Tibial artery (tissue), 4 donors: ENCODE data around the gene SPIB.

Experiments used
- DNase-seq, 2 donors: peaks; one replicate each; pipeline ENCODE4 v3.0.0-alpha.2; 2019
- H3K27ac ChIP-seq, 2 donors: fragments of 200-600 bp; sonication (generic) in 1 of 2; 1 replicate in 1 of 2; 2 replicates in 1 of 2; pipeline ENCODE4 v1.5.1; 2018 to 2019; ENCODE audit warnings: mild to moderate bottlenecking in 1 of 2
- H3K27me3 ChIP-seq, 2 donors: fragments of 200-600 bp; sonication (generic) in 1 of 2; one replicate each; pipeline versions ENCODE4 v1.5.1 to v1.6.0; 2016 to 2019
- H3K36me3 ChIP-seq, 3 donors: fragments of 200-600 bp; sonication (generic) in 2 of 3; one replicate each; pipeline ENCODE4 v1.5.1; 2016 to 2019; ENCODE audit warnings: mild to moderate bottlenecking in 2 of 3
- H3K4me1 ChIP-seq, 4 donors: fragments of 200-600 bp; sonication (generic) in 2 of 4; 1 replicate in 3 of 4; 2 replicates in 1 of 4; pipeline ENCODE4 v1.5.1; 2016 to 2019
- H3K4me3 ChIP-seq, 2 donors: fragments of 200-600 bp; sonication (generic) in 1 of 2; 1 replicate in 1 of 2; 2 replicates in 1 of 2; pipeline ENCODE4 v1.5.1; 2018 to 2019; ENCODE audit warnings: mild to moderate bottlenecking in 2 of 2
- H3K9me3 ChIP-seq, 3 donors: fragments of 200-600 bp; sonication (generic) in 1 of 3; one replicate each; pipeline ENCODE4 v1.5.1; 2016 to 2019
- CTCF ChIP-seq, 2 experiments: fragments of 200-600 bp in 1 of 2; fragments of 450-650 bp in 1 of 2; IDR thresholded peaks; one replicate each; pipeline ENCODE4 v1.5.1; 2017 to 2019; ENCODE audit warnings: antibody characterized with exemption in 2 of 2, mild to moderate bottlenecking in 1 of 2, moderate library complexity in 1 of 2
- intact Hi-C: fragments of 100-400 bp; cut with DNase I; formaldehyde crosslinking; loops from one replicate; pipeline ENCODE4 v1.15.0; 2023; ENCODE audit warnings: low total_unique reads

SPIB gene

DNA sequence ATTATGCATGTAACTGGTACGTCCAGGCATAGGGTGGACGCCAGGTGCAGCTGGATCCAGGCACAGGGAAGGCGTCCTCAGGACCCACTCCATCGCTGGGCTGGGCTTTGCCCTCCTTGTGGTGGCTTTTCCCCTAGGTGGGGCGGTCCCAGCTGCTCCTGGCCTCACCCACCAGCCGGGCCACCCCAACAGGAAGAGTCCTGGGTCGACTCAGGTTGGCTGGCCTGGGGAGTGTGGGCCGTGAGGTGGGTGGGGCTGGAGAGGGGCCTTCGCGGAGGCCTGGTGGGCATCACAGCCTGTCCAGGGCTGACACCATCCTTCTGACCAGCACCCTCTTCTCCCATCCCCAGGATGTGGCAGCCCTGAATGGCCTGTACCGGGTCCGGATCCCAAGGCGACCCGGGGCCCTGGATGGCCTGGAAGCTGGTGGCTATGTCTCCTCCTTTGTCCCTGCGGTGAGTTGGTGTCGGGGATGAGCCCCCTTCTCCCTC lies 61.1 kb downstream of the SPIB start:
- DNase-seq = no peak
- peaks cover 21 to 61% (median 55%) of the 10 kb centered on the region in 3 donors for H3K36me3 ChIP-seq
- no peak overlapping the region for H3K4me3 ChIP-seq
- no peak for TF ChIP-seq CTCF (IDR thresholded peaks at IDR 0.05)
- intact Hi-C loops = no loop called here
- no peaks in the 10 kb centered on the region for H3K9me3 ChIP-seq
- H3K4me1 ChIP-seq = peaks cover 0 to 21% (median 14%) of the 10 kb centered on the region in 4 donors
- no peaks in the 10 kb centered on the region for H3K27me3 ChIP-seq
- H3K27ac ChIP-seq = no peak overlapping the region

DNA sequence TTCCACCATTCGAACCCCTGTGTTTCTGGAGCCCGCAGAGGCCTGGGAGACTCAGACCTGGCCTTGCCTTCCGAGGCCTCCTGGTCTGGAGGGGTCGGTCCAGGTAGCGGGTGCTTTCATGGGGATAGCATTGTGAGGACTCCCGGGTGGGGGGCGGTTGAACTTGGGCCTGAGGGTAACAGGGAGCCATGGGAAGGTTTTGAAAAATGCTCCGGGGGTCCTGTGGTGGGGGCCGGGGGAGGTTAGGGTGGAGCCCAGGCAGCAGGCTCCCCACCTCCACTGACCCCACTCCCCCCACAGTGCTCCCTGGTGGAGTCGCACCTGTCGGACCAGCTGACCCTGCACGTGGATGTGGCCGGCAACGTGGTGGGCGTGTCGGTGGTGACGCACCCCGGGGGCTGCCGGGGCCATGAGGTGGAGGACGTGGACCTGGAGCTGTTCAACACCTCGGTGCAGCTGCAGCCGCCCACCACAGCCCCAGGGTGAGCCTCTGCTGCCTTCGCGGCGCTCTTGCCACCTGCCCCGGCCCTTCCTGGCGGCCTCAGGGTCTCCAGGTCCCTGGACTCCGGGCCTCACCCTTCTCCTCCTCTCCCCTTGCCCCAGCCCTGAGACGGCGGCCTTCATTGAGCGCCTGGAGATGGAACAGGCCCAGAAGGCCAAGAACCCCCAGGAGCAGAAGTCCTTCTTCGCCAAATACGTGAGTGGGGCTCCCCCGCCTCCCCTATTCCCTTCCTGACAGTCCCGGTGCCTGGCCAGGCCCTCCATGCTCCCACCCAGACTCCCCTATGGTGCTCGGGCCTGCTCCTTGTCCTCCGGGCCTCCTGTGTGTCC lies 61.8 kb downstream of the SPIB start:
- Histone ChIP-seq H3K4me1 (peaks cover 0 to 21% (median 14%) of the 10 kb centered on the region in 4 donors), H3K36me3 (peaks cover 24 to 67% (median 60%) of the 10 kb centered on the region in 3 donors), H3K27me3 (no peaks in the 10 kb centered on the region), H3K27ac (no peak overlapping the region), H3K9me3 (no peaks in the 10 kb centered on the region), H3K4me3 (no peak overlapping the region)
- no peak for TF ChIP-seq CTCF (IDR thresholded peaks at IDR 0.05)
- intact Hi-C loops = no loop called here
- DNase-seq = no peak
